ENCODE data around the gene H2AZ2.
"Not testable (repeated sequence)": the region's sequence is repeated elsewhere in the genome, so short reads cannot be mapped to it uniquely, and the experiment has no call there.

DNA sequence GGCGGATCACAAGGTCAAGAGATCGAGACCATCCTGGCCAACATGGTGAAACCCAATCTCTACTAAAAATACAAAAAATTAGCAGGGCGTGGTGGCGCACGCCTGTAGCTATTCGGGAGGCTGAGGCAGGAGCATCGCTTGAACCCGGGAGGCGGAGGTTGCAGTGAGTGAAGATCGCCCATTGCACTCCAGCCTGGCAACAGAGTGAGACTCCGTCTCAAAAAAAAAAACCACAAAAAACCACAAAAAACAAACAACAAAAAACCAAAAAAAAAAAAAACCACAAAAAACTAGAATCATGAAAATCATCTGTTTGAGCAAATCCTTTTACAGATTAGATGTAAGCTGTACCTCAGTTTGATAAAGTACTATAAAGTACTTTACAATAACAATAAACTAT, 1.5 kb downstream of the H2AZ2 start:
- TF ChIP-seq, protein P1, sequence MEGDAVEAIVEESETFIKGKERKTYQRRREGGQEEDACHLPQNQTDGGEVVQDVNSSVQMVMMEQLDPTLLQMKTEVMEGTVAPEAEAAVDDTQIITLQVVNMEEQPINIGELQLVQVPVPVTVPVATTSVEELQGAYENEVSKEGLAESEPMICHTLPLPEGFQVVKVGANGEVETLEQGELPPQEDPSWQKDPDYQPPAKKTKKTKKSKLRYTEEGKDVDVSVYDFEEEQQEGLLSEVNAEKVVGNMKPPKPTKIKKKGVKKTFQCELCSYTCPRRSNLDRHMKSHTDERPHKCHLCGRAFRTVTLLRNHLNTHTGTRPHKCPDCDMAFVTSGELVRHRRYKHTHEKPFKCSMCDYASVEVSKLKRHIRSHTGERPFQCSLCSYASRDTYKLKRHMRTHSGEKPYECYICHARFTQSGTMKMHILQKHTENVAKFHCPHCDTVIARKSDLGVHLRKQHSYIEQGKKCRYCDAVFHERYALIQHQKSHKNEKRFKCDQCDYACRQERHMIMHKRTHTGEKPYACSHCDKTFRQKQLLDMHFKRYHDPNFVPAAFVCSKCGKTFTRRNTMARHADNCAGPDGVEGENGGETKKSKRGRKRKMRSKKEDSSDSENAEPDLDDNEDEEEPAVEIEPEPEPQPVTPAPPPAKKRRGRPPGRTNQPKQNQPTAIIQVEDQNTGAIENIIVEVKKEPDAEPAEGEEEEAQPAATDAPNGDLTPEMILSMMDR (IDR thresholded peaks at IDR 0.05; ENCODE audit: insufficient read depth, low read depth, low read length): not testable (repeated sequence)
- TF ChIP-seq EZH2 (IDR thresholded peaks at IDR 0.05; ENCODE audit: insufficient read depth, low read length): not testable (repeated sequence)
